GM19463 (cell line): Measurements from ENCODE around the gene CMAS.

Experiments used
- ATAC-seq: cut with Tn5 transposase; IDR thresholded peaks from one replicate; pipeline ENCODE4 v1.9.1; 2021; ENCODE audit warnings: mild to moderate bottlenecking, moderate library complexity; ENCODE audit not compliant: unreplicated experiment

The CMAS gene

GRCh38 chr12:22105542-22105941, 59.5 kb downstream of the CMAS start:
- ATAC-seq = no peak

DNA sequence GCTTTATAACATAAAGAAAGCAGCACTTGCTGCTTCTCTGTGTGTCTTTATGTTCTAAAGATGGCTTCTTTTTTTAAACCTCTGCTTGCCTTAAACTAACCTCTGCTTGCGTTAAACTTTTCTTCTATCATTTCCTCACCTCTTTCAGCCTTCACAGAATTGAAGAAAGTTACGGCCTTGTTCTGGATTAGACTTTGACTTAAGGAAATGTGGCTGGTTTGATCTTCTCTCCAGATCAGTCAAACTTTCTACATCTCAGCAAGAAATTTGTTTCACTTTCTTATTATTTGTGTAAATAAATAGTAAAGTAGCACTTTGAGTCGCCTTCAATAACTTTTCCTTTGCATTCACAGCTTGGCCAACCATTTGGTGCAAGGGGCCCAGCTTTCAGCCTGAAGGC, 64.2 kb downstream of the CMAS start:
- ATAC-seq = no peak
